GM19043 (cell line): ENCODE data around the gene PTPRJ.
"Not testable (repeated sequence)": the region's sequence is repeated elsewhere in the genome, so short reads cannot be mapped to it uniquely, and the experiment has no call there.

ENCODE experiments used
- ATAC-seq: cut with Tn5 transposase; IDR thresholded peaks from one replicate; pipeline ENCODE4 v1.9.1; 2021; ENCODE audit warnings: low read depth; ENCODE audit not compliant: unreplicated experiment

PTPRJ gene

GRCh38 chr11:48177661-48178060, 197.3 kb downstream of the PTPRJ start:
- no peak for ATAC-seq

- no peak for ATAC-seq
These were observed 200.3 kb downstream of the PTPRJ start for GRCh38 chr11:48180627-48181026.

- no peak for ATAC-seq
These were observed 202.6 kb downstream of the PTPRJ start for GRCh38 chr11:48182860-48183526.

DNA sequence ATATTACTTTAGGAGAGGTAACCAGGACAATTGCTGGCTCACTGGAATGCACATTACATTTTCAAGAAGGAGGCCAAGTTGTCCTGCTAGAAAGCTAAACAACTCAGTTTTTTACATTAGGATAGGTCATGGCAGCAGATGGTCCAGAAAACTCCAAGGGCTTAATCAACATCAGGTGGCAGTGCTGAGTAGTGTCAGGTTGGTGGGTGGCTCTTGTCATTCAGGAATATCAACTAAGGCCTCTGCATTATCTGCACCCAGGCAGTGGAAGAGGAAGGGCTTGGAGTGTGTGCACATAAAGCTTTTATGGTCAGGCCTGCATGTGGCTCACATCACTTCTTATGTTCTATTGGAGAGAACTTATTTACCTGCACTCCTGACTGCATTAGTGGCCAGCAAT, 204.1 kb downstream of the PTPRJ start:
- no peak for ATAC-seq

GRCh38 chr11:48190906-48191654, 210.7 kb downstream of the PTPRJ start:
- not testable (repeated sequence) for ATAC-seq

- no peak for ATAC-seq
These were observed 213.5 kb downstream of the PTPRJ start for GRCh38 chr11:48193876-48194275.

DNA sequence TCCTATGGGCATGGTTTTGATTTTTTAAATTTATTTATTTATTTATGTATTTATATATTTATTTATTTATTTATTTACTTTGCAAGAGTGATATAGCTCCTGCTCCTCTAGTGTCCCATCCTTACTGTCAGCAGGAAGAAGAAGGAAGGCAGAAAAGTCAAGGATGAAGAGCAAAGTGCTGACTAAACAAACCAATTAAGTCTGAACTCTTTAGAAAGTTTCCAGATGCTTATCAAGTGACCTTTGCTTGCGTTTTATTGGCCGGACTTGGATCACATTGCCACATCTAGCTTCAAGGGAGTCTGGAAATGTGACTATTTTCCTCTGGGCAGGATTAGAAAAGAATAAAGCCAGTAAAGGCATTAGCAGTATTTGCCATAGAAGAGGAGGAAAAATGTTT, 227.5 kb downstream of the PTPRJ start:
- no peak for ATAC-seq

DNA sequence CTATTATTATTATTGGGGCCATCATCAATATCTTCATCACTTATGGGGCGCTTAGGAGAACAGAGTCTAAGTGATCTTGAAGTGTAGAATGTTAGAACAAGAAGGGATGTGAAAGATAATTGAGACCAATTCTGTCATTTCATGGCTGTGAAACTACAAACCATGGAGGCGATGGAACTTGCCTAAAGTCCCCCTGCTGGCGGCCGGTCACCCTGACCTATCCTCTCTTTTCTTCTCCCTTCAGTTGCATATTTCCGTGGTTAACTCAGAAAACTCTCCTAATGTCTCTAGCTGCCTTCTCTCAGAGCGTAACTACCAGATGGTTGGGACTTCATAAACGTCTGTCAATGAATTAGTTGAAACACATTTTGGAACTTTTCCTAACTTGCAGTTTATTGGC, 229.7 kb downstream of the PTPRJ start:
- ATAC-seq: no peak

- ATAC-seq: no peak
These were observed 236.2 kb downstream of the PTPRJ start, which contains the start of gene OR4B1 for GRCh38 chr11:48216510-48216909. OR4B1 (plus strand) TSS chr11:48216810; CDS start chr11:48216810, 0 bp downstream.
